WTC11 (cell line): ENCODE data around the gene CCDC183.
"Not testable (repeated sequence)": the region's sequence is repeated elsewhere in the genome, so short reads cannot be mapped to it uniquely, and the experiment has no call there.

ENCODE experiments used
- ATF1 ChIP-seq: sonication (generic); formaldehyde crosslinking; IDR thresholded peaks from 2 replicates; pipeline ENCODE4 v1.8.1; 2023; ENCODE audit warnings: mild to moderate bottlenecking, moderate library complexity, missing genetic modification reagents
- CTCF ChIP-seq: fragments of 200-600 bp; IDR thresholded peaks from 2 replicates; pipeline ENCODE4 v1.8.0; 2022; ENCODE audit warnings: antibody characterized with exemption
- JUN ChIP-seq: sonication (generic); formaldehyde crosslinking; IDR thresholded peaks from 2 replicates; pipeline ENCODE4 v1.8.0; 2023; ENCODE audit warnings: mild to moderate bottlenecking, missing genetic modification reagents
- NFYB ChIP-seq: sonication (generic); formaldehyde crosslinking; conservative IDR thresholded peaks from 2 replicates; pipeline ENCODE4 v1.8.0; 2022; ENCODE audit warnings: low read depth, missing genetic modification reagents
- USF2 ChIP-seq: sonication (generic); formaldehyde crosslinking; IDR thresholded peaks from 2 replicates; pipeline ENCODE4 v1.8.1; 2023; ENCODE audit warnings: mild to moderate bottlenecking, missing genetic modification reagents, moderate library complexity
- TF ChIP-seq, protein P1 (sequence below): sonication (generic); formaldehyde crosslinking; IDR thresholded peaks from 2 replicates; pipeline ENCODE4 v1.8.1; 2022; ENCODE audit warnings: low read depth, missing genetic modification reagents, borderline replicate concordance

DNA sequence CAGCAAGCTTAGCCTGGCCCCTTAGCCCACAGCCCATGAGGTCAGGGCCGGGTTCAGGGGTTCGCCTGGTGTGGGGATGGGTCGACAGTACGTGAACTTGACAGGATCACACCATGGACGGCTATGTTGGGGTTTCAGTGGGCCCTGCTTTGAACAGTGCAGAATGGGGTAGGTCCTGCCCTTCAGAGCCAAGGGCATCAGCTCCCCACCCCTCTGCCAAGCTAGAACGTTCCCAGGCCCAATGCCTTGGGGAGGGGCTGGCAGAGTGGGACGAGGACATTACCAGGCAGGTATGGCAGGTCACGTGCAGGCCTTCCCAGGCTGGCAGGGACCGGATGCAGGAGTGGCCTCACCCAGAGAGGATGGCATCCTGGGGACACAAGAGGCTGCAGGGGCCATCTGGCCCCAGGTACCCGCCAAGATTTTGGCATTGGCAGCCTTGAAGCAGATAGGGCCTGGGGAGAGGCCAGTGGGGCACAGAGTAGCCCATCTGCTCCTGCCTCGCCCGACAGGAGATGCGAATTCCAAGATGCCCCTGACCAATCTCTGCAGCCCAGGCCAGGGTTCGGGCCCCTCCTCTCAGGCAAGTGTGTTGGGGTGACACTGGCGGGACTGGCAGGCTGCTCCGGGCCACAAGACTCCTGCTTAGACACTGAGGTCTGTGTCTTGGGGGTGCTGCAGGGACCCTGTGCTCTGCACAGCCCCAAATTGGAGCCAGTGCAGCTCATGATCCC is 45.7 kb downstream of the CCDC183 start:
- TF ChIP-seq NFYB (CRISPR knock-in tag); CTCF; JUN (CRISPR knock-in tag); ATF1 (CRISPR knock-in tag): not testable (repeated sequence)
- TF ChIP-seq, protein P1, sequence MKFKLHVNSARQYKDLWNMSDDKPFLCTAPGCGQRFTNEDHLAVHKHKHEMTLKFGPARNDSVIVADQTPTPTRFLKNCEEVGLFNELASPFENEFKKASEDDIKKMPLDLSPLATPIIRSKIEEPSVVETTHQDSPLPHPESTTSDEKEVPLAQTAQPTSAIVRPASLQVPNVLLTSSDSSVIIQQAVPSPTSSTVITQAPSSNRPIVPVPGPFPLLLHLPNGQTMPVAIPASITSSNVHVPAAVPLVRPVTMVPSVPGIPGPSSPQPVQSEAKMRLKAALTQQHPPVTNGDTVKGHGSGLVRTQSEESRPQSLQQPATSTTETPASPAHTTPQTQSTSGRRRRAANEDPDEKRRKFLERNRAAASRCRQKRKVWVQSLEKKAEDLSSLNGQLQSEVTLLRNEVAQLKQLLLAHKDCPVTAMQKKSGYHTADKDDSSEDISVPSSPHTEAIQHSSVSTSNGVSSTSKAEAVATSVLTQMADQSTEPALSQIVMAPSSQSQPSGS (CRISPR knock-in tag), result not testable (repeated sequence)
- peak; percentile 73 for TF ChIP-seq USF2 (CRISPR knock-in tag)
